Measurements from ENCODE around the gene CYSLTR2.

The CYSLTR2 gene

GRCh38 chr13:48679941-48680680 lies 26.4 kb downstream of the CYSLTR2 start:
- TF ChIP-seq, protein P1, sequence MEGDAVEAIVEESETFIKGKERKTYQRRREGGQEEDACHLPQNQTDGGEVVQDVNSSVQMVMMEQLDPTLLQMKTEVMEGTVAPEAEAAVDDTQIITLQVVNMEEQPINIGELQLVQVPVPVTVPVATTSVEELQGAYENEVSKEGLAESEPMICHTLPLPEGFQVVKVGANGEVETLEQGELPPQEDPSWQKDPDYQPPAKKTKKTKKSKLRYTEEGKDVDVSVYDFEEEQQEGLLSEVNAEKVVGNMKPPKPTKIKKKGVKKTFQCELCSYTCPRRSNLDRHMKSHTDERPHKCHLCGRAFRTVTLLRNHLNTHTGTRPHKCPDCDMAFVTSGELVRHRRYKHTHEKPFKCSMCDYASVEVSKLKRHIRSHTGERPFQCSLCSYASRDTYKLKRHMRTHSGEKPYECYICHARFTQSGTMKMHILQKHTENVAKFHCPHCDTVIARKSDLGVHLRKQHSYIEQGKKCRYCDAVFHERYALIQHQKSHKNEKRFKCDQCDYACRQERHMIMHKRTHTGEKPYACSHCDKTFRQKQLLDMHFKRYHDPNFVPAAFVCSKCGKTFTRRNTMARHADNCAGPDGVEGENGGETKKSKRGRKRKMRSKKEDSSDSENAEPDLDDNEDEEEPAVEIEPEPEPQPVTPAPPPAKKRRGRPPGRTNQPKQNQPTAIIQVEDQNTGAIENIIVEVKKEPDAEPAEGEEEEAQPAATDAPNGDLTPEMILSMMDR (IDR thresholded peaks at IDR 0.05; ENCODE audit: control insufficient read depth, insufficient read depth, low read depth, low read length, missing control alignments), result no peak
- no peak overlapping the region for H3K4me3 ChIP-seq (ENCODE audit: control insufficient read depth, low read depth, low read length)
- no peak for DNase-seq (ENCODE audit: low read depth)

- TF ChIP-seq, protein P1 (IDR thresholded peaks at IDR 0.05; ENCODE audit: control insufficient read depth, insufficient read depth, low read depth, low read length, missing control alignments), result no peak
- DNase-seq (ENCODE audit: low read depth), result no peak
- H3K4me3 ChIP-seq (ENCODE audit: control insufficient read depth, low read depth, low read length), result no peak overlapping the region
Measured at GRCh38 chr13:48680756-48681392, 27.1 kb downstream of the CYSLTR2 start.

DNA sequence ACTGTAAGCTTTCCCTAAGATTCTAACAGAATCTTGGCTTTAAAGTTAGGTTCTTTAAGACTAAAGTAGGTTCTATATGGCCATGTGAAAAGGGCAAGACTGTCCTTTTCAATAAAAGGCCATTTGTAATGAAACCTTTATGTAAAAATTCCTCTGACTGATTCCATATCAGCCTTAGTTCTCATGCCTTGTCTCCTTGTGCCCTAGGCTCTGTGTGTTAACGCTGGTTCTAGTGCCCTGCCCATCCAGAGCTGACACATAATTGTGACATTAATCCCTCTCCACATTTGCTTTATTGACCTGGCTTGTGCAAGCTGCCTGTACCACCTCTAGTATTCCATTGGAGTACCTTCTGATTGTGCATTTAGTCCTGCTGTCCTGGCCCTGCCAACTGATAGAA lies 28.2 kb downstream of the CYSLTR2 start:
- H3K4me3 ChIP-seq (ENCODE audit: control insufficient read depth, low read depth, low read length), result no peak overlapping the region
- no peak for DNase-seq (ENCODE audit: low read depth)
- TF ChIP-seq, protein P1 (IDR thresholded peaks at IDR 0.05; ENCODE audit: control insufficient read depth, insufficient read depth, low read depth, low read length, missing control alignments), result no peak

- no peak for DNase-seq (ENCODE audit: low read depth)
- TF ChIP-seq, protein P1 (IDR thresholded peaks at IDR 0.05; ENCODE audit: control insufficient read depth, insufficient read depth, low read depth, low read length, missing control alignments), result no peak
- no peak overlapping the region for H3K4me3 ChIP-seq (ENCODE audit: control insufficient read depth, low read depth, low read length)
Measured at GRCh38 chr13:48682436-48682835, 28.7 kb downstream of the CYSLTR2 start.

- TF ChIP-seq, protein P1 (IDR thresholded peaks at IDR 0.05; ENCODE audit: control insufficient read depth, insufficient read depth, low read depth, low read length, missing control alignments), result no peak
- no peak for DNase-seq (ENCODE audit: low read depth)
- no peak overlapping the region for H3K4me3 ChIP-seq (ENCODE audit: control insufficient read depth, low read depth, low read length)
Measured at GRCh38 chr13:48686636-48687210, 33.0 kb downstream of the CYSLTR2 start.

GRCh38 chr13:48687249-48687648 lies 33.5 kb downstream of the CYSLTR2 start:
- no peak overlapping the region for H3K4me3 ChIP-seq (ENCODE audit: control insufficient read depth, low read depth, low read length)
- TF ChIP-seq, protein P1 (IDR thresholded peaks at IDR 0.05; ENCODE audit: control insufficient read depth, insufficient read depth, low read depth, low read length, missing control alignments), result no peak
- no peak for DNase-seq (ENCODE audit: low read depth)
